Measurements from ENCODE around the gene PTPRC. TPM values are rescaled to one million over a fixed set of nuclear protein-coding genes. Genes with fewer than 3 reads are reported as not detected.

PTPRC gene
- total RNA-seq, 4 donors from 2014 or later: 4.7 to 11.4 (median 6.7) TPM

DNA sequence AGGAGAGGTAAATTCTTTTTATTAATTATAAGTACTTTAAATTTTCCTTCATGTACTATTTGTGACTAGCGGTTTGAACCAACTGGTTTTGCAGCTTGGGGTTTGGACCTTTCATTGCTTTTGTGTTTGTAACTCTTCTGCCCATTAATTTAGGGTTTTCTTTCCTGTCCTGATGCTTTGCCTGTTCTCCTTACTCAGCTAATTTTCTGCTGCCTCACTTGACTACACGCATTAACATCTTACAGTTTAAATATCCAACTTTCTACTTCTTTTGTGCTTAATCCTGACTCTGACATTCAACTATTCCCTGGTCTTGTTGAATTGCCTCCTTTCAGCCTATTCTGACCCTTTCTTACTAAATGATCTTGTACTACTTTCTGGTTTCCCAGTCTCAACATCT is 135.6 kb downstream of the PTPRC start:
- H3K4me3 ChIP-seq: no peak overlapping the region
- no peak overlapping the region for H3K27ac ChIP-seq
- no peaks in the 10 kb centered on the region for H3K27me3 ChIP-seq
- no peak for TF ChIP-seq CTCF (IDR thresholded peaks at IDR 0.05)
- TF ChIP-seq POLR2A (IDR thresholded peaks at IDR 0.05): no peak
- no peak for TF ChIP-seq EP300 (IDR thresholded peaks at IDR 0.05)
- TF ChIP-seq POLR2AphosphoS5 (IDR thresholded peaks at IDR 0.05): no peak
- H3K9me3 ChIP-seq: no peaks in the 10 kb centered on the region
- no peaks in the 10 kb centered on the region for H3K4me1 ChIP-seq
- no peak for DNase-seq (ENCODE audit: low spot score in 2 of 2)
- no peaks in the 10 kb centered on the region for H3K36me3 ChIP-seq
- WGBS: 74% methylated on average over 2 of the region's 2 CpGs

DNA sequence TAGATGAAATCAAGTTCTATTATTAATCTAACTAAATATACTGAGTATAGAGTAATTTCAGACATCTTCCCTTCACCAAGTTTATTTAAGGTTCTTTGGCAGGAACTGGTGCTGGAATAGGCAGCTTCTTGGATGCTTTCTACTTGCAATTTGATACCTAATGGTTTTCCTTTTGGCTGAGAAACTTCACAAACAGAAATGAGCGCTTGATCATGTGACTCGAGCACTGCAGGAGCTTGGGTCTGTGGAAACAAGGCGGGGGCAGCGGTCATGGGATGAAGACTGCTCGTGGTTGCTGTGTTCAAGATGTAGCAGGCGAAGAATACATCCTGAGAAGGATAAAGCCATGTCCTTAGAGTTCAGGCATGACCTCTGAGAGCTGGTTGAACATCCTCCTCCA is 136.8 kb downstream of the PTPRC start:
- DNase-seq (ENCODE audit: low spot score in 2 of 2): no peak
- TF ChIP-seq POLR2AphosphoS5 (IDR thresholded peaks at IDR 0.05) (no peak), CTCF (IDR thresholded peaks at IDR 0.05) (no peak), EP300 (IDR thresholded peaks at IDR 0.05) (no peak), POLR2A (IDR thresholded peaks at IDR 0.05) (no peak)
- no peak overlapping the region for H3K4me3 ChIP-seq
- H3K27me3 ChIP-seq: no peaks in the 10 kb centered on the region
- H3K9me3 ChIP-seq: no peaks in the 10 kb centered on the region
- WGBS: 86% methylated on average over 6 of the region's 6 CpGs
- no peaks in the 10 kb centered on the region for H3K36me3 ChIP-seq
- no peak overlapping the region for H3K27ac ChIP-seq
- H3K4me1 ChIP-seq: no peaks in the 10 kb centered on the region

DNA sequence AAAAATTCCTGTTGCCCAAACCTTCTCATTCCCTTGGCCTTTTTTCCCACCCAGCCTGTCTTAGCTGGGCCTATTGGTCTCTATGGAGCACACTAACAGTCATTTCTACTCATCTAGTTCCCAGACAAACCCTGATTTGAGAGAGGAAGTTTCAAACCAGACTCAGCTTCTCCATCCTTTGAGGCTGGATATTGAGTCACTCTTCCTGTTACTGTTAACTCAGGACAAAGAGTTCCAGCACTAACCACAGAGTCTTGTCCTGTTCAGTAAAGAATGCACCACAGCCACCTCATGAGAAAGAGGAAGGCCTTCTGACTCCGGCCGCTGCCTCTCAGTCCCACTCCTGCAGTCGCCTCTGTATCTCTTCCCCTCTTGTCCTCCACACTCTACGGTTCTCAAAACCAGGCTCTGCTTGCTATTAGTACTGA is 137.8 kb downstream of the PTPRC start:
- Histone ChIP-seq H3K27me3 (no peaks in the 10 kb centered on the region), H3K9me3 (no peaks in the 10 kb centered on the region), H3K27ac (peak overlapping the region; percentile 45), H3K4me3 (no peak overlapping the region), H3K4me1 (no peaks in the 10 kb centered on the region), H3K36me3 (no peaks in the 10 kb centered on the region)
- TF ChIP-seq CTCF (IDR thresholded peaks at IDR 0.05): no peak
- no peak for TF ChIP-seq EP300 (IDR thresholded peaks at IDR 0.05)
- peak in 1 of 2 donors; percentile 61 for DNase-seq (ENCODE audit: low spot score in 2 of 2)
- 82% methylated on average over 4 of the region's 4 CpGs for whole genome bisulfite sequencing

DNA sequence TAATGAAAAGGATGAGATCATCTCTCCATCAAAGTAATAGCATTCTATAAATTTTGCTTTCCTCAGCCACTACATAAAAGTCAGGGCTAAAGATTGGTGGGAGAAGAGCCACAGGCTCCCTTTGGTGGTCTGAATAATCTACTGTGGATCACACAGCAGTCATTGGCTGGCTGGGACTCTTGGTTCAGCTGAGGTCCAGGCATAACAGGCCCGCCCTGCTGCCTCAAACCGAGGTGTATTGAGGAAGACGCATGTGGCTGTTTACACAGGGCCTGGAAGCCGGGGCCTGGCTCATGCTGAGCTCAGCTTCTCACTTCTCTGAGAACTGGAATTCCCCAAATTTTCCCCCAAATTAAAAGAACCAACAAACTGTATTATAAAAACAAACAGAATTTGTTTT is 139.2 kb downstream of the PTPRC start:
- TF ChIP-seq CTCF (IDR thresholded peaks at IDR 0.05) (no peak), POLR2AphosphoS5 (IDR thresholded peaks at IDR 0.05) (no peak), EP300 (IDR thresholded peaks at IDR 0.05) (no peak), POLR2A (IDR thresholded peaks at IDR 0.05) (no peak)
- H3K9me3 ChIP-seq: no peaks in the 10 kb centered on the region
- DNase-seq (ENCODE audit: low spot score in 2 of 2): no peak
- no peaks in the 10 kb centered on the region for H3K27me3 ChIP-seq
- H3K4me3 ChIP-seq: no peak overlapping the region
- WGBS: 59% methylated on average over 4 of the region's 4 CpGs
- peak overlapping the region; percentile 4 for H3K27ac ChIP-seq
- H3K4me1 ChIP-seq: no peaks in the 10 kb centered on the region
- no peaks in the 10 kb centered on the region for H3K36me3 ChIP-seq

GRCh38 chr1:198780376-198780775 is 141.5 kb downstream of the PTPRC start:
- 79% methylated on average over 1 of the region's 1 CpG for WGBS
- TF ChIP-seq POLR2A (IDR thresholded peaks at IDR 0.05) (no peak), POLR2AphosphoS5 (IDR thresholded peaks at IDR 0.05) (no peak)

GRCh38 chr1:198788561-198789064 is 149.8 kb downstream of the PTPRC start:
- Histone ChIP-seq H3K27ac (no peak overlapping the region), H3K4me1 (no peaks in the 10 kb centered on the region), H3K36me3 (no peaks in the 10 kb centered on the region), H3K9me3 (no peaks in the 10 kb centered on the region), H3K4me3 (no peak overlapping the region), H3K27me3 (no peaks in the 10 kb centered on the region)
- WGBS: 68% methylated on average over 3 of the region's 3 CpGs
- no peak for TF ChIP-seq POLR2AphosphoS5 (IDR thresholded peaks at IDR 0.05)
- no peak for TF ChIP-seq POLR2A (IDR thresholded peaks at IDR 0.05)
- TF ChIP-seq EP300 (IDR thresholded peaks at IDR 0.05): no peak
- TF ChIP-seq CTCF (IDR thresholded peaks at IDR 0.05): no peak
- no peak for DNase-seq (ENCODE audit: low spot score in 2 of 2)

More at GRCh38 chr1:198780376-198780775, 141.5 kb downstream of the PTPRC start:
- Histone ChIP-seq H3K27ac (no peak overlapping the region), H3K9me3 (no peaks in the 10 kb centered on the region), H3K4me1 (no peaks in the 10 kb centered on the region), H3K27me3 (no peaks in the 10 kb centered on the region), H3K36me3 (no peaks in the 10 kb centered on the region), H3K4me3 (no peak overlapping the region)
- no peak for DNase-seq (ENCODE audit: low spot score in 2 of 2)

All from suprapubic skin (tissue), 4 donors.